ENCODE results near the gene KLF15. TPM values are rescaled to one million over a fixed set of nuclear protein-coding genes. Genes with fewer than 3 reads are reported as not detected.

The KLF15 gene
- total RNA-seq, 1 donor from 2014 or later = 0.67 TPM

DNA sequence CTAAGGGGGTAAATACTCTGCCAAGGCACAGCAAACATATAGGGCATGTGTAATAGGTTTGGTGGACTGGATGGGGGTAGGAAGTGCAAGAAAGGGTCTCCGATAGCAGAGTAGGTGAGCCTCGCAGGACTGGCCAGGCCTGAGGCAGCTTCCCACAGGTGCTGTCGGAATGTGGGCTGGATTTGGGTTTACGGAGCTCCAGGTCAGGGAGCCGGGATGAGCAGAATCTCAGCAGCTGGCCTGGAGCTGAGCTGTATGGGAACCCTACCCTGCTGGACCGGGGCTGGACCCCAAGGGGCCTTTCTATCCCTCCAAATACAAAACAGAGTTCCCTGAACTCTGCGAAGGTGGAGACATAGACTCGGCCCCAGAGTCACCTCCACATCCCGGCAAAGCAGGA, 15.0 kb downstream of the KLF15 start:
- Histone ChIP-seq H3K36me3 (ENCODE audit: control insufficient read depth, insufficient read depth, low read length) (no peaks in the 10 kb centered on the region), H3K27me3 (ENCODE audit: control insufficient read depth, insufficient read depth, low read length) (no peaks in the 10 kb centered on the region), H3K4me3 (ENCODE audit: low read depth, low read length) (no peak overlapping the region)
- TF ChIP-seq, protein P1, sequence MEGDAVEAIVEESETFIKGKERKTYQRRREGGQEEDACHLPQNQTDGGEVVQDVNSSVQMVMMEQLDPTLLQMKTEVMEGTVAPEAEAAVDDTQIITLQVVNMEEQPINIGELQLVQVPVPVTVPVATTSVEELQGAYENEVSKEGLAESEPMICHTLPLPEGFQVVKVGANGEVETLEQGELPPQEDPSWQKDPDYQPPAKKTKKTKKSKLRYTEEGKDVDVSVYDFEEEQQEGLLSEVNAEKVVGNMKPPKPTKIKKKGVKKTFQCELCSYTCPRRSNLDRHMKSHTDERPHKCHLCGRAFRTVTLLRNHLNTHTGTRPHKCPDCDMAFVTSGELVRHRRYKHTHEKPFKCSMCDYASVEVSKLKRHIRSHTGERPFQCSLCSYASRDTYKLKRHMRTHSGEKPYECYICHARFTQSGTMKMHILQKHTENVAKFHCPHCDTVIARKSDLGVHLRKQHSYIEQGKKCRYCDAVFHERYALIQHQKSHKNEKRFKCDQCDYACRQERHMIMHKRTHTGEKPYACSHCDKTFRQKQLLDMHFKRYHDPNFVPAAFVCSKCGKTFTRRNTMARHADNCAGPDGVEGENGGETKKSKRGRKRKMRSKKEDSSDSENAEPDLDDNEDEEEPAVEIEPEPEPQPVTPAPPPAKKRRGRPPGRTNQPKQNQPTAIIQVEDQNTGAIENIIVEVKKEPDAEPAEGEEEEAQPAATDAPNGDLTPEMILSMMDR (IDR thresholded peaks at IDR 0.05; ENCODE audit: insufficient read depth, low read length, poor library complexity, severe bottlenecking) = no peak
- no peak for DNase-seq (ENCODE audit: low read depth)

DNA sequence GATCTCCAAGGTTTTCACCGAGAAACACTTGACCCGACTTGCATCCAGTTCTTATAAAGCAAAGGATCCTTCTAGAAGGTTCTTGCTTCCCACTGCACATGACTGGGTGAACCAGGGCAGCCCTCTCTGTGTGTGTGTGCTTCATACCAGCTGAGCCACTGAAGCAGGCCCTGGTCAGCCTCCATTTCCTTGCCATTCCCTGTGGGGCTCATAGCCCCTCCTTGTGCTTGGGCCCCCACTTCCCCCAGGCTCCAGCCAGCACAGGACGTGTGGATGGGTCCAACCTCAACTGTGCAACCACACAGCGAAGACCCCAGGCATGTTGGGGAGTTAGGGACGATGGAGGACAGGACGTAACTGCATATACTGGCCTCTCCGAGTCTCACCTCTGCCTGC, 15.5 kb downstream of the KLF15 start:
- H3K36me3 ChIP-seq (ENCODE audit: control insufficient read depth, insufficient read depth, low read length) = no peaks in the 10 kb centered on the region
- H3K27me3 ChIP-seq (ENCODE audit: control insufficient read depth, insufficient read depth, low read length) = no peaks in the 10 kb centered on the region
- TF ChIP-seq, protein P1 (IDR thresholded peaks at IDR 0.05; ENCODE audit: insufficient read depth, low read length, poor library complexity, severe bottlenecking) = no peak
- no peak for DNase-seq (ENCODE audit: low read depth)
- H3K4me3 ChIP-seq (ENCODE audit: low read depth, low read length) = no peak overlapping the region

DNA sequence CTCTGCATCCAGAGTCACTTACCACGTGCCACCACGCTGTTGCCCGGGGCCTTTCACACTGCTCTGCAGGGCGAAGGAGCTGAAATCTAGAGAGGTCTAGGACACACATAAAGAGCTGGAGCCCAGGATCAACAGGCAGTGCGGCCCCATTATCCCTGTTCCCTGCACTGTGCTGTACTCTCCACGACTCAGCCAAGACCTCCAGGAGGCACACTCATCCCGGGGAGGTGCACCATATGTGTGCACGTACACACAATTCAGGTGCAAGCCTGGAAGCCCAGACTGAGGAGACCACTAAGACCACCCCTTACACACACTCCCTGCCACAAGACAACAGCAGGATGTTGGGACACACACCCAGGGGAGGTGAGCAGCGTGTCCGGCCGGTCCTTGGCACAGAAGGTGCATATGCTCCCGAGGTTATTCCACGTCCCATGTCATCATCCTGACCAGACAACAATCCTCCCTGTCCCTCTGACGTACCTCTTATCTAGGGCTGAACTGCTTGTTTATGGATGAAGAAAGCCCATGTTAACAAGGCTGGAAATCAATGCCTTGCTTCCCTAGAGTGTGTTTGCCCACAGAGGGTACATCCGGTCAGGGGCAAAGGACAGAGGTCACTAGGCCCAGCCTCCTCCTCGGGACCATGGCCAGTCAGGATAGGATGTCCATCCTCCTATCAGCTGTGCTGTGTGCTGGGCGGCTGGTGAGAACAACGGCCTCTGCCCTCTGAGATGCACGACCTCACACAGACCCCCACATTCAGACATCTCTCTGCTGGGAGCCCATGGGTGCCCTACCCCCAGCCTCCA, 16.1 kb downstream of the KLF15 start:
- Histone ChIP-seq H3K36me3 (ENCODE audit: control insufficient read depth, insufficient read depth, low read length) (no peaks in the 10 kb centered on the region), H3K4me3 (ENCODE audit: low read depth, low read length) (no peak overlapping the region), H3K27me3 (ENCODE audit: control insufficient read depth, insufficient read depth, low read length) (no peaks in the 10 kb centered on the region)
- no peak for DNase-seq (ENCODE audit: low read depth)
- TF ChIP-seq, protein P1 (IDR thresholded peaks at IDR 0.05; ENCODE audit: insufficient read depth, low read length, poor library complexity, severe bottlenecking) = no peak

DNA sequence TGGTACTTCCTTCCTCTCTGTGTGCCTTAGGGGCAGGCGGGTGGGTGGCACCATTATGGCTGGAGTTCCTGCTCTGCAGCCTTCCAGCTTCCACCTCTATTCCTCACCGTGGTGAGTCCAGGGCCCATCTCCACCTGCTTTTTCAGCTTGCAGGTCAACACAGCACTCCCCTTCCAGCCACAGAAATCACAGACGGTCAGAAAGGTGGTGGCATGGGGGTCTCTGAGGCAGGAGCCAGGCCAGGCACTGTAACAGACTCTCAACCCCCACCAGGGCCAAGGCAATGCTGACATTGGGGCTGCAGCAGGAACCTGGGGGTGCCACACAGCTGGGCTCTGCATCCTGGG, 16.6 kb downstream of the KLF15 start:
- Histone ChIP-seq H3K4me3 (ENCODE audit: low read depth, low read length) (no peak overlapping the region), H3K36me3 (ENCODE audit: control insufficient read depth, insufficient read depth, low read length) (no peaks in the 10 kb centered on the region), H3K27me3 (ENCODE audit: control insufficient read depth, insufficient read depth, low read length) (no peaks in the 10 kb centered on the region)
- TF ChIP-seq, protein P1 (IDR thresholded peaks at IDR 0.05; ENCODE audit: insufficient read depth, low read length, poor library complexity, severe bottlenecking) = no peak
- DNase-seq (ENCODE audit: low read depth) = no peak

DNA sequence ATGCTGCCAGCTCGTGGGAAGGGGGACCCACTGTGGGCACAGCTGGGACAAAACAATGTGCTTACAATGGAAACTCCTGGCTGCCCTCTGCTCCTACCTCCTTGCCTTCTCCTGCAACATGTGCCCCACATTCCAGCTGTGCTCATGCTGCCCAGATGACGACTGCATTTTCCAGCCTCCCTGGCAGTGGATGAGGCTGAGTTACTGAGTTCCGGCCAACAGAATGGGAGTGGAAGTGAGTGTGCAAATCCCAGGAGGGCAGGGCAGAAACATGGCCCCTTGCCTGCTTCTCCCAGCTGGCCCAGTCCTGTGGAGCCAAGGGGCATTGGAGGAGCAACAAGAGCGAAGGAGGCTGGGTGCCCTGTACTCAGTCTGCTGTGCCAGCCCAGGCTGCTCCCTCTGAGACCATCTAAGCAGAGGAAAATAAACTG, 17.1 kb downstream of the KLF15 start:
- DNase-seq (ENCODE audit: low read depth) = no peak
- no peaks in the 10 kb centered on the region for H3K27me3 ChIP-seq (ENCODE audit: control insufficient read depth, insufficient read depth, low read length)
- TF ChIP-seq, protein P1 (IDR thresholded peaks at IDR 0.05; ENCODE audit: insufficient read depth, low read length, poor library complexity, severe bottlenecking) = no peak
- no peaks in the 10 kb centered on the region for H3K36me3 ChIP-seq (ENCODE audit: control insufficient read depth, insufficient read depth, low read length)
- H3K4me3 ChIP-seq (ENCODE audit: low read depth, low read length) = no peak overlapping the region

DNA sequence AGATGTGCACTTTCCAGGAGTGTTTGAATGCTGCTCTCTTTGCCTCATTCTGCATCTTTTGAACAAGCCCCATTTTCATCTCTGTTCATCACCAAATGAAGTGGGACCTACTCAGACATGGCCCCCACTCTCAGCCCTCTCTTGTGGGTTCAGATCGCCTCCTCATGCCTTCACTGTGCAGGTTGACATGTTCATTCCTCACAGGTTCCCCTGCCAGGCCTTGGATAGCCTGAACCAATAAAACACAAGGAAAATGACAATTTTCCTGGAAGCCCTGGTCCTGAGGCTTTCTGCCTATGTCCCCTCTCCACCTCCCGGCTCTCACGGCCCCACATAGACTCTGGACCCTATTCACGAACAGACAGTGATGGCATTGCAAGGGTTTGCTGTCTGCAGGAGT, 17.7 kb downstream of the KLF15 start:
- Histone ChIP-seq H3K36me3 (ENCODE audit: control insufficient read depth, insufficient read depth, low read length) (no peaks in the 10 kb centered on the region), H3K4me3 (ENCODE audit: low read depth, low read length) (no peak overlapping the region), H3K27me3 (ENCODE audit: control insufficient read depth, insufficient read depth, low read length) (no peaks in the 10 kb centered on the region)
- no peak for DNase-seq (ENCODE audit: low read depth)
- TF ChIP-seq, protein P1 (IDR thresholded peaks at IDR 0.05; ENCODE audit: insufficient read depth, low read length, poor library complexity, severe bottlenecking) = no peak

All from kidney epithelial cell (primary cell).